Measurements from ENCODE around the gene TELO2. TPM values are rescaled to one million over a fixed set of nuclear protein-coding genes. Genes with fewer than 3 reads are reported as not detected.

The TELO2 gene
- total RNA-seq, 4 donors from 2014 or later: 37.1 to 84.6 (median 45.3) TPM

GRCh38 chr16:1508494-1509187 lies 15.5 kb downstream of the TELO2 start:
- 77 to 80% methylated on average over 15 to 24 of the region's 24 CpGs for WGBS, 2 donors
- no peak for DNase-seq (ENCODE audit: low spot score in 2 of 2)
- Histone ChIP-seq H3K36me3 (peaks cover 0 to 94% (median 0%) of the 10 kb centered on the region in 3 donors), H3K9me3 (peaks cover 0 to under 1% (median 0%) of the 10 kb centered on the region in 4 donors), H3K27ac (no peak overlapping the region), H3K4me3 (no peak overlapping the region), H3K4me1 (no peaks in the 10 kb centered on the region), H3K27me3 (no peaks in the 10 kb centered on the region)
- TF ChIP-seq, protein P1, sequence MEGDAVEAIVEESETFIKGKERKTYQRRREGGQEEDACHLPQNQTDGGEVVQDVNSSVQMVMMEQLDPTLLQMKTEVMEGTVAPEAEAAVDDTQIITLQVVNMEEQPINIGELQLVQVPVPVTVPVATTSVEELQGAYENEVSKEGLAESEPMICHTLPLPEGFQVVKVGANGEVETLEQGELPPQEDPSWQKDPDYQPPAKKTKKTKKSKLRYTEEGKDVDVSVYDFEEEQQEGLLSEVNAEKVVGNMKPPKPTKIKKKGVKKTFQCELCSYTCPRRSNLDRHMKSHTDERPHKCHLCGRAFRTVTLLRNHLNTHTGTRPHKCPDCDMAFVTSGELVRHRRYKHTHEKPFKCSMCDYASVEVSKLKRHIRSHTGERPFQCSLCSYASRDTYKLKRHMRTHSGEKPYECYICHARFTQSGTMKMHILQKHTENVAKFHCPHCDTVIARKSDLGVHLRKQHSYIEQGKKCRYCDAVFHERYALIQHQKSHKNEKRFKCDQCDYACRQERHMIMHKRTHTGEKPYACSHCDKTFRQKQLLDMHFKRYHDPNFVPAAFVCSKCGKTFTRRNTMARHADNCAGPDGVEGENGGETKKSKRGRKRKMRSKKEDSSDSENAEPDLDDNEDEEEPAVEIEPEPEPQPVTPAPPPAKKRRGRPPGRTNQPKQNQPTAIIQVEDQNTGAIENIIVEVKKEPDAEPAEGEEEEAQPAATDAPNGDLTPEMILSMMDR (IDR thresholded peaks at IDR 0.05): no peak
- no peak for TF ChIP-seq EP300 (IDR thresholded peaks at IDR 0.05)
- no peak for TF ChIP-seq POLR2A (IDR thresholded peaks at IDR 0.05)

DNA sequence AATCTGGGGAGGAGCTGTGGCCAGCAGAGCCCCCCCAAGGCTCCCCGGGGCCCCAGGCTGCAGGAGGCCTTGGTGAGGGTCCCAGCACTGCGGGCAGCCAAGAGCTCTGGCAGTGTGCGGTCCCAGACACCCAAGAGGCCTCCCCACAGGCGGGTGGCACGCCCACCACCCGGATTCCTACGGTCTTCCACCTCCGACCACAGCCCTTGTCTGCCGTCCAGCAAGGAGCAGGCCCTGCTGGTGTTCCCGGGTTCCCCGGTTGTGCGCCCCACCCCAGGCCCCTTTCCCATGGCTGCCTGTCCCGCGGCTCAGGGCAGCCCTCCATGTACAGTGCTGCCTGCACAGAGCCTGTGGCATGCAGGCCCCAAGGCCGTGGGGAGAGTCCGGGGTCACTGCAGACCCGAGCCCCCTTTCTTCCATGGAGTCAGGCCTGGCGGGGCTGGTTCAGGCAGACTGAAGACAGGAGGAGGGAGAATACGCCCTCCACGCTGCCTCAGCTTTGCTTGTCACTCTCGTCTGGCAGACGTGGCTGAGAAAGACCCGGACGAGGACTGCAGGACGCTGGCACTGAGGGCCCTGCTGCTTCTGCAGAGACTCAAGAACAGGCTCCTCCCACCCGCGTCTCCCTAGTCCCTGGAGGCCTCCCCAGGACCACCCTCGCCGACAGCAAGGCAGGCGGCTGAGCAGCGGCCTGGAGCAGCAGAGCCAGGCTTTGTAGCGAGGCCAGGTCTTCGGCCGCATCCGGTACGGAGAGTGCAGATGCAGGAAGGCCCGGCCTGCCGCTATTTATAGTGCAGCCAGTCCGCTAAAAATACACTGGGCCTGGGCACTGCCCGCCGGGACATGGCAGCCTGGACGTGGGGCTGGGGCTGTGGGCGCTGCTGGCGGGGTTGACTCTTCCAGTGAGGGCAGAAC lies 16.4 kb downstream of the TELO2 start:
- Histone ChIP-seq H3K27me3 (no peaks in the 10 kb centered on the region), H3K4me3 (no peak overlapping the region), H3K27ac (peak overlapping the region in 2 of 4 donors; percentile 8 to 43), H3K9me3 (peaks cover 0 to 10% (median 0%) of the 10 kb centered on the region in 4 donors), H3K4me1 (no peaks in the 10 kb centered on the region), H3K36me3 (peaks cover 0 to 97% (median 0%) of the 10 kb centered on the region in 3 donors)
- no peak for DNase-seq (ENCODE audit: low spot score in 2 of 2)
- peak in 1 of 2 donors; percentile 29 for TF ChIP-seq EP300 (IDR thresholded peaks at IDR 0.05)
- TF ChIP-seq POLR2A (IDR thresholded peaks at IDR 0.05): no peak
- WGBS, 2 donors: 75 to 76% methylated on average over 25 to 35 of the region's 44 CpGs

GRCh38 chr16:1510272-1510671 lies 17.1 kb downstream of the TELO2 start:
- TF ChIP-seq, protein P1 (IDR thresholded peaks at IDR 0.05): no peak
- TF ChIP-seq EP300 (IDR thresholded peaks at IDR 0.05): no peak
- TF ChIP-seq POLR2A (IDR thresholded peaks at IDR 0.05): no peak
- DNase-seq (ENCODE audit: low spot score in 2 of 2): no peak
- Histone ChIP-seq H3K4me3 (no peak overlapping the region), H3K27me3 (no peaks in the 10 kb centered on the region), H3K27ac (peak overlapping the region in 2 of 4 donors; percentile 8 to 43), H3K9me3 (peaks cover 0 to 17% (median 0%) of the 10 kb centered on the region in 4 donors), H3K36me3 (peaks cover 0 to 97% (median 0%) of the 10 kb centered on the region in 3 donors), H3K4me1 (no peaks in the 10 kb centered on the region)
- 82 to 87% methylated on average over 10 of the region's 10 CpGs for WGBS, 2 donors

DNA sequence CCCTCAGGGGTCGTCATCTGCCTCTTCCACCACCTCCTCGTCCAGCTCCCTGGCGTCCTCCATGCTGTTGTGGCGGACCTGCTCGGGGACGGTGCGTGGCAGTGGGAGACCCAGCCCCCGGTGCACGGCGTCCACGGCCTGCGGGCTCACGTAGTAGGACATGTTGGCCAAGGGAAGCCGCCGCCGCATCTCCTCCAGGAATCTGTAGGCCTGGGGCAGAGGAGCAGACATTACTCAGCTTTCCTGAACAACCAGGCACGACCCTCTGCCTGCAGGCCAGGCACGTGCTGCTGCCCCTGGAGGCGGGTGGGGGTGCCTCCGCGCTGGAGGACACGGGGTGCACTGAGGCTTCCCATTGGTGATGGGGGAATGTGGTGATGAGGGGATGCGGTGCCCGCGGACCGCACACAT lies 17.8 kb downstream of the TELO2 start:
- no peak for TF ChIP-seq POLR2A (IDR thresholded peaks at IDR 0.05)
- DNase-seq (ENCODE audit: low spot score in 2 of 2): no peak
- H3K27me3 ChIP-seq: no peaks in the 10 kb centered on the region
- H3K27ac ChIP-seq: no peak overlapping the region
- H3K4me1 ChIP-seq: no peaks in the 10 kb centered on the region
- 88% methylated on average over 20 to 25 of the region's 26 CpGs for WGBS, 2 donors
- no peak overlapping the region for H3K4me3 ChIP-seq
- H3K9me3 ChIP-seq: peaks cover 0 to 20% (median 0%) of the 10 kb centered on the region in 4 donors
- peaks cover 0 to 97% (median 0%) of the 10 kb centered on the region in 3 donors for H3K36me3 ChIP-seq

- peaks cover 0 to 93% (median 0%) of the 10 kb centered on the region in 3 donors for H3K36me3 ChIP-seq
- TF ChIP-seq EP300 (IDR thresholded peaks at IDR 0.05) (no peak), POLR2A (IDR thresholded peaks at IDR 0.05) (no peak)
- TF ChIP-seq, protein P1 (IDR thresholded peaks at IDR 0.05): no peak
These were observed 18.8 kb downstream of the TELO2 start for GRCh38 chr16:1511662-1512569.

More at GRCh38 chr16:1511662-1512569, 18.8 kb downstream of the TELO2 start:
- Histone ChIP-seq H3K4me1 (no peaks in the 10 kb centered on the region), H3K9me3 (peaks cover 0 to 20% (median 0%) of the 10 kb centered on the region in 4 donors), H3K27me3 (no peaks in the 10 kb centered on the region), H3K4me3 (no peak overlapping the region), H3K27ac (no peak overlapping the region)
- DNase-seq (ENCODE audit: low spot score in 2 of 2): no peak
- WGBS, 2 donors: 81 to 83% methylated on average over 30 of the region's 30 CpGs
